ENCODE measurements around the gene ATXN7.

The ATXN7 gene

GRCh38 chr3:64037084-64037483, 173.4 kb downstream of the ATXN7 start:
- no peak overlapping the region for H3K9ac ChIP-seq (ENCODE audit: low read depth, low read length)
- no peak overlapping the region for H3K4me3 ChIP-seq (ENCODE audit: low read depth, low read length)
- H3K9me3 ChIP-seq (ENCODE audit: control insufficient read depth, insufficient read depth, low read length), result no peaks in the 10 kb centered on the region
- no peaks in the 10 kb centered on the region for H3K36me3 ChIP-seq (ENCODE audit: control insufficient read depth, insufficient read depth, low read length)
- no peaks in the 10 kb centered on the region for H3K4me1 ChIP-seq (ENCODE audit: control insufficient read depth, insufficient read depth, low read length)
- H3K27me3 ChIP-seq (ENCODE audit: control insufficient read depth, insufficient read depth, low read length), result no peaks in the 10 kb centered on the region

- Histone ChIP-seq H3K4me1 (ENCODE audit: control insufficient read depth, insufficient read depth, low read length) (no peaks in the 10 kb centered on the region), H3K9me3 (ENCODE audit: control insufficient read depth, insufficient read depth, low read length) (no peaks in the 10 kb centered on the region), H3K9ac (ENCODE audit: low read depth, low read length) (no peak overlapping the region), H3K36me3 (ENCODE audit: control insufficient read depth, insufficient read depth, low read length) (no peaks in the 10 kb centered on the region), H3K4me3 (ENCODE audit: low read depth, low read length) (no peak overlapping the region), H3K27me3 (ENCODE audit: control insufficient read depth, insufficient read depth, low read length) (no peaks in the 10 kb centered on the region)
Measured at GRCh38 chr3:64038253-64038767, 174.6 kb downstream of the ATXN7 start.

DNA sequence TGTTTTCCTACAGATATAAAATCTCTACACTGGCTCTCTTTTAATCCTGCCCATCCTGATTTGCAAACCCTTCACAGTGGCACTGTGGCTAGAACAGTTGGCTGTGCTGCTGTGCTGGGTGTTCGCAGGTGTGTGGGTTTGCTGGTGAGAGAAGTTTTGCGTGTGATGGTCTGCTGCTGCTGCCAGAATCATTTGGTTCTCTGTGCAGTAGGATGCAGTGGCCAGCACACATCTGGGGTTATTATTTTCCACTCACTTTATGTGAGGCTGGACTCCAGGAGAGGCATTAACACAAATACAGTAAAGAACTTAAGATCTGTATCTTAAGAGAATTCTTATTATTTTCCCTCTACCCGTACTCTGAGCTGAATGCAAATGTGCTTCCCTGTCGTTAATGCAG, 175.7 kb downstream of the ATXN7 start:
- H3K27me3 ChIP-seq (ENCODE audit: control insufficient read depth, insufficient read depth, low read length), result no peaks in the 10 kb centered on the region
- H3K9ac ChIP-seq (ENCODE audit: low read depth, low read length), result no peak overlapping the region
- H3K4me3 ChIP-seq (ENCODE audit: low read depth, low read length), result no peak overlapping the region
- no peaks in the 10 kb centered on the region for H3K4me1 ChIP-seq (ENCODE audit: control insufficient read depth, insufficient read depth, low read length)
- no peaks in the 10 kb centered on the region for H3K36me3 ChIP-seq (ENCODE audit: control insufficient read depth, insufficient read depth, low read length)
- H3K9me3 ChIP-seq (ENCODE audit: control insufficient read depth, insufficient read depth, low read length), result no peaks in the 10 kb centered on the region

DNA sequence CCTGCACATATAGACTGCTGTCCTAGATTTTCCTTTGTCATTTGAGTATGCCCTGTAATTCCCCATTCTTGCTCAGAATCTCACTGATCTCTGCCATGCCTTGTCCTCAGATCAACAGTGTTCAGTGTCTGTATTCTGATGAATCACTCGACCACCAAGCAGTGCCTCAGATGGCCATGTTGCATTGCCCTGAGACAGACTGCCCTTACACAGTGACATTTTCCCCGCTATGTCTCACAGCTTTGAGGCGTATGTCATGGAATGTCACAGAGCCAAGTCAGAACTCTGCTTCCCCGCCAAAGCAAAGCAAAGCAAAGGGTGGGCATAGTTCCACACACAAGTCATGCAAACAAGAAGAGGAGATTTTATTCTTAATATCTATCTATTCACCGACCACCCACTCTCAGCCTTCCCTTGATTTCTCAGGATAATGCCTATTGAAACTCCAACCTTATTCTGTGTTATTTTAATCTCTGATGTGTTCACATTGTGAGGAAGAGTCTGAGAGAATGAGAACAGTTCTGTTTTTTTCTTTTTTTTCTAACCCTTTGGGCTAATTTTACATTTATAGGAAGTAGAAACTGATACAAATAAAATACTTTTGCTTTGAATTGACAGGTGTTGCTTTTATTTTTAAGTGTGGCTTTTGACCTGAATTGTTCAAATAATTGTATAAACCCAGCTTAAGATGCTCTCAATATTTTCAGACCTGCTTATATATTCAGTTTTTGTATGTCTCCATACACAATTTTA, 176.5 kb downstream of the ATXN7 start:
- Histone ChIP-seq H3K4me3 (ENCODE audit: low read depth, low read length) (no peak overlapping the region), H3K36me3 (ENCODE audit: control insufficient read depth, insufficient read depth, low read length) (no peaks in the 10 kb centered on the region), H3K27me3 (ENCODE audit: control insufficient read depth, insufficient read depth, low read length) (no peaks in the 10 kb centered on the region), H3K4me1 (ENCODE audit: control insufficient read depth, insufficient read depth, low read length) (no peaks in the 10 kb centered on the region), H3K9me3 (ENCODE audit: control insufficient read depth, insufficient read depth, low read length) (no peaks in the 10 kb centered on the region), H3K9ac (ENCODE audit: low read depth, low read length) (no peak overlapping the region)

- H3K27me3 ChIP-seq (ENCODE audit: control insufficient read depth, insufficient read depth, low read length), result no peaks in the 10 kb centered on the region
- no peak overlapping the region for H3K4me3 ChIP-seq (ENCODE audit: low read depth, low read length)
- no peaks in the 10 kb centered on the region for H3K9me3 ChIP-seq (ENCODE audit: control insufficient read depth, insufficient read depth, low read length)
- H3K9ac ChIP-seq (ENCODE audit: low read depth, low read length), result no peak overlapping the region
- H3K4me1 ChIP-seq (ENCODE audit: control insufficient read depth, insufficient read depth, low read length), result no peaks in the 10 kb centered on the region
- H3K36me3 ChIP-seq (ENCODE audit: control insufficient read depth, insufficient read depth, low read length), result no peaks in the 10 kb centered on the region
Measured at GRCh38 chr3:64042952-64043351, 179.3 kb downstream of the ATXN7 start.

- H3K4me3 ChIP-seq (ENCODE audit: low read depth, low read length), result no peak overlapping the region
- no peak overlapping the region for H3K9ac ChIP-seq (ENCODE audit: low read depth, low read length)
- no peaks in the 10 kb centered on the region for H3K36me3 ChIP-seq (ENCODE audit: control insufficient read depth, insufficient read depth, low read length)
- peaks cover 18% of the 10 kb centered on the region for H3K4me1 ChIP-seq (ENCODE audit: control insufficient read depth, insufficient read depth, low read length)
- H3K9me3 ChIP-seq (ENCODE audit: control insufficient read depth, insufficient read depth, low read length), result no peaks in the 10 kb centered on the region
- H3K27me3 ChIP-seq (ENCODE audit: control insufficient read depth, insufficient read depth, low read length), result no peaks in the 10 kb centered on the region
Measured at GRCh38 chr3:64046592-64046991, 182.9 kb downstream of the ATXN7 start.

DNA sequence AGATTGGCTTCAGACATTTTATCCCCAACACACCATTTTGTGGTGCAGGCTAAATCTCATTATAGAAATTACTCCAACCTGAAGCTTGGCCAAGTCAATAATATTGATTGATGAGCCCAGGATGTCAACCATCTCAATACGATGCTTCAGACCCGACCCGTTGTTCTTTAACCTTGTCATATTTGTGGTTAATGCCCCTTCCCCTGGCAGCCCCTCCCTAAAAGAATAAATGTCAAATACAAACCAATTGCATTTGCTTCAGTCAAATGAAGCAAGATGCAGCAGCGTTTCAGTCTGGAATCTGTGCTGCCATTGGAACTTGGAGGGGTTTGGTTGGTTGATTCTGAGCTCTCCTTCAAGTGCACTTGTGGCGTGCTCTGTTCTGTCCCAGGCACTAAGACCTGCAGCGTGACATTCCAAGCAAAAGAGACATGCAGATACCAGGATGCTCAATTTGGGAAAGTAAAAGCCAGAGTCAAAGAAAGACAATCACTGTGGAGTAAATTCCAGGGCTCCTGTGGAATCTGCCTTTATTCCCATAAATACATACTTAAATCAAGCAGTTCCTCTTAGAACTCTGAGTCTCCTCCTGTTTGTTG, 183.4 kb downstream of the ATXN7 start:
- no peaks in the 10 kb centered on the region for H3K36me3 ChIP-seq (ENCODE audit: control insufficient read depth, insufficient read depth, low read length)
- H3K9ac ChIP-seq (ENCODE audit: low read depth, low read length), result no peak overlapping the region
- H3K4me1 ChIP-seq (ENCODE audit: control insufficient read depth, insufficient read depth, low read length), result peaks cover 18% of the 10 kb centered on the region
- no peaks in the 10 kb centered on the region for H3K27me3 ChIP-seq (ENCODE audit: control insufficient read depth, insufficient read depth, low read length)
- H3K9me3 ChIP-seq (ENCODE audit: control insufficient read depth, insufficient read depth, low read length), result no peaks in the 10 kb centered on the region
- H3K4me3 ChIP-seq (ENCODE audit: low read depth, low read length), result no peak overlapping the region

GRCh38 chr3:64047787-64048186, 184.1 kb downstream of the ATXN7 start:
- Histone ChIP-seq H3K36me3 (ENCODE audit: control insufficient read depth, insufficient read depth, low read length) (no peaks in the 10 kb centered on the region), H3K27me3 (ENCODE audit: control insufficient read depth, insufficient read depth, low read length) (no peaks in the 10 kb centered on the region), H3K4me1 (ENCODE audit: control insufficient read depth, insufficient read depth, low read length) (peaks cover 18% of the 10 kb centered on the region), H3K9ac (ENCODE audit: low read depth, low read length) (no peak overlapping the region), H3K4me3 (ENCODE audit: low read depth, low read length) (no peak overlapping the region), H3K9me3 (ENCODE audit: control insufficient read depth, insufficient read depth, low read length) (no peaks in the 10 kb centered on the region)

DNA sequence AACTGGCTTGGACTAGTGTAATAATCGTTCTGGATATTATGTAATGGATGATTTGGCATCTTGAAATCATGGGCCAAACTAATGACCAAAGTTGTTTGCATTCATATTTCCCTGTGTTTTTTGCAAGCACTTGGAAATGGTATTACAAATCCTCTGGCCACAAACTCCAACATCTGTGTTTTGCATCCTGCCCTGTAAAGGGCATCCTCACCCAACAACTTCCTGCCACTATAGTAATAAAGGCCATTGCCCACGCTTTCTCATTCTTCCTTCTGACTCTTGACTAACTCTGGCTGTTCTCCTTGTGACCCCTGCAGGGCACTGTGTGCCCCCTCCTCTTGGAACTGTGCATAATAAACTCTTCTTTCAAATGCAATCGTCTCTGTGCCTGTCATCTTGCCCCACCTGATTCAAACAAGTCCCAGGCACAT, 185.0 kb downstream of the ATXN7 start:
- H3K4me1 ChIP-seq (ENCODE audit: control insufficient read depth, insufficient read depth, low read length), result peaks cover 18% of the 10 kb centered on the region
- H3K9me3 ChIP-seq (ENCODE audit: control insufficient read depth, insufficient read depth, low read length), result no peaks in the 10 kb centered on the region
- no peaks in the 10 kb centered on the region for H3K36me3 ChIP-seq (ENCODE audit: control insufficient read depth, insufficient read depth, low read length)
- no peak overlapping the region for H3K9ac ChIP-seq (ENCODE audit: low read depth, low read length)
- no peak overlapping the region for H3K4me3 ChIP-seq (ENCODE audit: low read depth, low read length)
- no peaks in the 10 kb centered on the region for H3K27me3 ChIP-seq (ENCODE audit: control insufficient read depth, insufficient read depth, low read length)

GRCh38 chr3:64049136-64049535, 185.5 kb downstream of the ATXN7 start:
- Histone ChIP-seq H3K36me3 (ENCODE audit: control insufficient read depth, insufficient read depth, low read length) (no peaks in the 10 kb centered on the region), H3K4me3 (ENCODE audit: low read depth, low read length) (no peak overlapping the region), H3K9me3 (ENCODE audit: control insufficient read depth, insufficient read depth, low read length) (no peaks in the 10 kb centered on the region), H3K9ac (ENCODE audit: low read depth, low read length) (no peak overlapping the region), H3K4me1 (ENCODE audit: control insufficient read depth, insufficient read depth, low read length) (peaks cover 18% of the 10 kb centered on the region), H3K27me3 (ENCODE audit: control insufficient read depth, insufficient read depth, low read length) (no peaks in the 10 kb centered on the region)

GRCh38 chr3:64049832-64050231, 186.2 kb downstream of the ATXN7 start:
- H3K4me1 ChIP-seq (ENCODE audit: control insufficient read depth, insufficient read depth, low read length), result peaks cover 18% of the 10 kb centered on the region
- no peaks in the 10 kb centered on the region for H3K27me3 ChIP-seq (ENCODE audit: control insufficient read depth, insufficient read depth, low read length)
- no peak overlapping the region for H3K9ac ChIP-seq (ENCODE audit: low read depth, low read length)

More at GRCh38 chr3:64049832-64050231, 186.2 kb downstream of the ATXN7 start:
- no peak overlapping the region for H3K4me3 ChIP-seq (ENCODE audit: low read depth, low read length)
- no peaks in the 10 kb centered on the region for H3K36me3 ChIP-seq (ENCODE audit: control insufficient read depth, insufficient read depth, low read length)
- no peaks in the 10 kb centered on the region for H3K9me3 ChIP-seq (ENCODE audit: control insufficient read depth, insufficient read depth, low read length)

Data from iPS-15b (cell line).